ENCODE data around the gene ENGASE.

- TF ChIP-seq CTCF (IDR thresholded peaks at IDR 0.05) = no peak
- TF ChIP-seq POLR2A (IDR thresholded peaks at IDR 0.05) = no peak
Measured at GRCh38 chr17:79107499-79108231, 33.0 kb downstream of the ENGASE start.

All from tibial nerve (tissue), 3 donors.